ENCODE data around the gene CHD6. TPM values are rescaled to one million over a fixed set of nuclear protein-coding genes. Genes with fewer than 3 reads are reported as not detected.

The CHD6 gene
- total RNA-seq, 1 experiment from 2014 or later: 27.2 TPM

- no peak for TF ChIP-seq CTCF (IDR thresholded peaks at IDR 0.05; ENCODE audit: unreplicated experiment)
- Mint-ChIP-seq H3K9me3 (ENCODE audit: unreplicated experiment) (no peaks in the 10 kb centered on the region), H3K36me3 (ENCODE audit: insufficient read depth, unreplicated experiment) (peaks cover 14% of the 10 kb centered on the region), H3K4me1 (ENCODE audit: insufficient read depth, unreplicated experiment) (peaks cover 17% of the 10 kb centered on the region), H3K27ac (ENCODE audit: low read depth, unreplicated experiment) (peak overlapping the region; percentile 65), H3K4me3 (ENCODE audit: unreplicated experiment) (no peak overlapping the region), H3K27me3 (ENCODE audit: insufficient read depth, unreplicated experiment) (no peaks in the 10 kb centered on the region)
- DNase-seq (ENCODE audit: unreplicated experiment): no peak
- ChIA-PET CTCF (interaction anchor here (0.6 to 0.9 kb wide), 6 partner anchors 32 to 489 kb away, joined by 3 to 5 read pairs (median 3); no protein-coding TSS in a partner anchor), POLR2A (interaction anchor here (1.5 kb wide), 1 partner anchor 11 kb away, joined by 10 read pairs; no protein-coding TSS in a partner anchor)
- intact Hi-C loops (cut with micrococcal nuclease): no loop called here
- BruUV-seq (replicated peaks): no TSS peak
Measured at GRCh38 chr20:41476446-41476845, 141.7 kb downstream of the CHD6 start.

- Mint-ChIP-seq H3K27me3 (ENCODE audit: insufficient read depth, unreplicated experiment) (no peaks in the 10 kb centered on the region), H3K36me3 (ENCODE audit: insufficient read depth, unreplicated experiment) (peaks cover 16% of the 10 kb centered on the region), H3K4me1 (ENCODE audit: insufficient read depth, unreplicated experiment) (peaks cover 17% of the 10 kb centered on the region), H3K9me3 (ENCODE audit: unreplicated experiment) (no peaks in the 10 kb centered on the region), H3K4me3 (ENCODE audit: unreplicated experiment) (no peak overlapping the region), H3K27ac (ENCODE audit: low read depth, unreplicated experiment) (peak overlapping the region; percentile 65)
- DNase-seq (ENCODE audit: unreplicated experiment): peak; percentile 69
- intact Hi-C loops (cut with micrococcal nuclease): no loop called here
- CTCF ChIA-PET: interaction anchor here (0.6 to 0.9 kb wide), 6 partner anchors 32 to 1756 kb away, joined by 3 to 4 read pairs (median 3); no protein-coding TSS in a partner anchor
- POLR2A ChIA-PET: interaction anchor here (1.4 to 1.5 kb wide), 2 partner anchors 10 to 142 kb away, joined by 4 to 10 read pairs; partner anchors contain the start of gene CHD6
- TF ChIP-seq CTCF (IDR thresholded peaks at IDR 0.05; ENCODE audit: unreplicated experiment): no peak
- no TSS peak for BruUV-seq (replicated peaks)
Measured at GRCh38 chr20:41476013-41476441, 142.2 kb downstream of the CHD6 start.

DNA sequence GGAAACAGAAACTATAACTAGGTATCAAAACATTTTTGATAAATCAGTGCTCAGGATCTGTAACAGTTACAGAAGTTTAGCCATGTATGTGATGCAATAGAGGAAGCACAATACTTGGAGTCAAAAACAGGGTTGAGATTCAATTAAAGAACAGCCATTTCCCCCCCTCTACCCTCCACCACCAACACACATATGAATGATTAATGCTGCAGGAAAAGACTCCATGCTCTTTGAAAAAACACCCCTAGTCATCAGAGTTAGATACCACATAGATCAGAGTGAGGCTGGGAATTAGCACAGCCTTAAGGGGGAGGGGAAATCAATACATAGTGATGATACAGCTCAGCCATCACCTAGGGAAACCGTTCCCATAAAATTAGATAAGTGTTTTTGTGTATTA, 142.7 kb downstream of the CHD6 start:
- no peak for TF ChIP-seq CTCF (IDR thresholded peaks at IDR 0.05; ENCODE audit: unreplicated experiment)
- CTCF ChIA-PET: interaction anchor here (0.6 to 0.8 kb wide), 3 partner anchors 144 to 1757 kb away, joined by 3 read pairs; no protein-coding TSS in a partner anchor
- DNase-seq (ENCODE audit: unreplicated experiment): no peak
- intact Hi-C loops (cut with micrococcal nuclease): no loop called here
- Mint-ChIP-seq H3K36me3 (ENCODE audit: insufficient read depth, unreplicated experiment) (peaks cover 21% of the 10 kb centered on the region), H3K9me3 (ENCODE audit: unreplicated experiment) (no peaks in the 10 kb centered on the region), H3K27me3 (ENCODE audit: insufficient read depth, unreplicated experiment) (no peaks in the 10 kb centered on the region), H3K4me1 (ENCODE audit: insufficient read depth, unreplicated experiment) (peaks cover 17% of the 10 kb centered on the region), H3K27ac (ENCODE audit: low read depth, unreplicated experiment) (peak overlapping the region; percentile 21), H3K4me3 (ENCODE audit: unreplicated experiment) (no peak overlapping the region)
- POLR2A ChIA-PET: interaction anchor here (0.7 to 1.5 kb wide), 3 partner anchors 10 to 143 kb away, joined by 3 to 10 read pairs (median 4); partner anchors contain the start of gene CHD6
- BruUV-seq (replicated peaks): no TSS peak

- intact Hi-C loops (cut with micrococcal nuclease): no loop called here
- no peak for TF ChIP-seq CTCF (IDR thresholded peaks at IDR 0.05; ENCODE audit: unreplicated experiment)
- POLR2A ChIA-PET: no interaction called here
- no TSS peak for BruUV-seq (replicated peaks)
- no peaks in the 10 kb centered on the region for H3K9me3 Mint-ChIP-seq (ENCODE audit: unreplicated experiment)
- H3K27me3 Mint-ChIP-seq (ENCODE audit: insufficient read depth, unreplicated experiment): no peaks in the 10 kb centered on the region
- CTCF ChIA-PET: interaction anchor here (1.0 kb wide), 1 partner anchor 263 kb away, joined by 6 read pairs; no protein-coding TSS in a partner anchor
- peaks cover 25% of the 10 kb centered on the region for H3K36me3 Mint-ChIP-seq (ENCODE audit: insufficient read depth, unreplicated experiment)
- no peak for DNase-seq (ENCODE audit: unreplicated experiment)
- no peak overlapping the region for H3K27ac Mint-ChIP-seq (ENCODE audit: low read depth, unreplicated experiment)
- no peak overlapping the region for H3K4me3 Mint-ChIP-seq (ENCODE audit: unreplicated experiment)
- H3K4me1 Mint-ChIP-seq (ENCODE audit: insufficient read depth, unreplicated experiment): peaks cover 4% of the 10 kb centered on the region
Measured at GRCh38 chr20:41470362-41471095, 147.6 kb downstream of the CHD6 start.

Measured in MCF 10A (cell line).